ENCODE measurements around the gene FGL2. TPM values are rescaled to one million over a fixed set of nuclear protein-coding genes. Genes with fewer than 3 reads are reported as not detected.
"Not testable (repeated sequence)": the region's sequence is repeated elsewhere in the genome, so short reads cannot be mapped to it uniquely, and the experiment has no call there.

The FGL2 gene
- 10 to 100 TPM; 12.6 to 52.2 (median 30.7) TPM for polyA plus RNA-seq (ENCODE audit: insufficient read length in 10 of 10)
- long read RNA-seq, donor 1, full-length matches to known transcripts: 15 of 15 reads
- long read RNA-seq, donor 1, partial matches to known transcripts: 0 of 15 reads
- long read RNA-seq, donor 1, other reads (novel, unspliced or antisense): 0 of 15 reads
- long read RNA-seq, donor 2, full-length matches to known transcripts: 12 of 12 reads
- long read RNA-seq, donor 2, partial matches to known transcripts: 0 of 12 reads
- long read RNA-seq, donor 2, other reads (novel, unspliced or antisense): 0 of 12 reads
- long read RNA-seq, donor 3: 0 reads
- long read RNA-seq, donor 4, full-length matches to known transcripts: 18 of 18 reads
- long read RNA-seq, donor 4, partial matches to known transcripts: 0 of 18 reads
- long read RNA-seq, donor 4, other reads (novel, unspliced or antisense): 0 of 18 reads
- long read RNA-seq, donor 5, full-length matches to known transcripts: 16 of 16 reads
- long read RNA-seq, donor 5, partial matches to known transcripts: 0 of 16 reads
- long read RNA-seq, donor 5, other reads (novel, unspliced or antisense): 0 of 16 reads
- long read RNA-seq, donor 6, full-length matches to known transcripts: 19 of 19 reads
- long read RNA-seq, donor 6, partial matches to known transcripts: 0 of 19 reads
- long read RNA-seq, donor 6, other reads (novel, unspliced or antisense): 0 of 19 reads
- long read RNA-seq, donor 7, full-length matches to known transcripts: 11 of 11 reads
- long read RNA-seq, donor 7, partial matches to known transcripts: 0 of 11 reads
- long read RNA-seq, donor 7, other reads (novel, unspliced or antisense): 0 of 11 reads
- long read RNA-seq, donor 8, full-length matches to known transcripts: 3 of 3 reads
- long read RNA-seq, donor 8, partial matches to known transcripts: 0 of 3 reads
- long read RNA-seq, donor 8, other reads (novel, unspliced or antisense): 0 of 3 reads
- long read RNA-seq, donor 9, full-length matches to known transcripts: 2 of 2 reads
- long read RNA-seq, donor 9, partial matches to known transcripts: 0 of 2 reads
- long read RNA-seq, donor 9, other reads (novel, unspliced or antisense): 0 of 2 reads

GRCh38 chr7:77199013-77199966, at the start of gene FGL2:
TSS of gene FGL2 (minus strand) at chr7:77199819. CDS start at chr7:77199793, 26 bp downstream.
- DNase-seq: peak; percentile 53 to 83 (median 68)

GRCh38 chr7:77248154-77248553, 48.5 kb upstream of the FGL2 start:
- no peak for DNase-seq

- DNase-seq: peak; percentile 44 to 67 (median 58)
Measured at GRCh38 chr7:77247206-77247850, 47.7 kb upstream of the FGL2 start.

GRCh38 chr7:77246026-77246640, 46.5 kb upstream of the FGL2 start:
- no peak for DNase-seq

- no peak for DNase-seq
Measured at GRCh38 chr7:77245015-77245755, 45.6 kb upstream of the FGL2 start.

- DNase-seq: no peak
Measured at GRCh38 chr7:77244222-77244934, 44.8 kb upstream of the FGL2 start.

- DNase-seq: no peak
Measured at GRCh38 chr7:77242554-77242953, 42.9 kb upstream of the FGL2 start.

- no peak for DNase-seq
Measured at GRCh38 chr7:77242068-77242467, 42.4 kb upstream of the FGL2 start.

GRCh38 chr7:77239471-77239870, 39.9 kb upstream of the FGL2 start:
- DNase-seq: no peak

- DNase-seq: peak in 1 of 3 donors; percentile 38
Measured at GRCh38 chr7:77238703-77239136, 39.1 kb upstream of the FGL2 start.

- no peak for DNase-seq
Measured at GRCh38 chr7:77235276-77235675, 35.7 kb upstream of the FGL2 start.

GRCh38 chr7:77232467-77232866, 32.8 kb upstream of the FGL2 start:
- no peak for DNase-seq

- DNase-seq: not testable (repeated sequence)
Measured at GRCh38 chr7:77228795-77229194, 29.2 kb upstream of the FGL2 start.

- DNase-seq: peak; percentile 20 to 52 (median 39)
Measured at GRCh38 chr7:77226357-77226839, 26.8 kb upstream of the FGL2 start.

GRCh38 chr7:77223261-77223660, 23.6 kb upstream of the FGL2 start:
- DNase-seq: no peak

GRCh38 chr7:77222819-77223218, 23.2 kb upstream of the FGL2 start:
- DNase-seq: no peak

- DNase-seq: no peak
Measured at GRCh38 chr7:77222065-77222464, 22.4 kb upstream of the FGL2 start.

- not testable (repeated sequence) for DNase-seq
Measured at GRCh38 chr7:77219701-77220331, 20.2 kb upstream of the FGL2 start.
